EH (cell line): ENCODE measurements around the gene HIGD2A.
"Not testable (repeated sequence)": the region's sequence is repeated elsewhere in the genome, so short reads cannot be mapped to it uniquely, and the experiment has no call there.

ENCODE experiments used
- DNase-seq: peaks from one replicate; pipeline ENCODE4 v3.0.0-alpha.2; 2015; ENCODE audit warnings: low read depth

Gene HIGD2A

DNA sequence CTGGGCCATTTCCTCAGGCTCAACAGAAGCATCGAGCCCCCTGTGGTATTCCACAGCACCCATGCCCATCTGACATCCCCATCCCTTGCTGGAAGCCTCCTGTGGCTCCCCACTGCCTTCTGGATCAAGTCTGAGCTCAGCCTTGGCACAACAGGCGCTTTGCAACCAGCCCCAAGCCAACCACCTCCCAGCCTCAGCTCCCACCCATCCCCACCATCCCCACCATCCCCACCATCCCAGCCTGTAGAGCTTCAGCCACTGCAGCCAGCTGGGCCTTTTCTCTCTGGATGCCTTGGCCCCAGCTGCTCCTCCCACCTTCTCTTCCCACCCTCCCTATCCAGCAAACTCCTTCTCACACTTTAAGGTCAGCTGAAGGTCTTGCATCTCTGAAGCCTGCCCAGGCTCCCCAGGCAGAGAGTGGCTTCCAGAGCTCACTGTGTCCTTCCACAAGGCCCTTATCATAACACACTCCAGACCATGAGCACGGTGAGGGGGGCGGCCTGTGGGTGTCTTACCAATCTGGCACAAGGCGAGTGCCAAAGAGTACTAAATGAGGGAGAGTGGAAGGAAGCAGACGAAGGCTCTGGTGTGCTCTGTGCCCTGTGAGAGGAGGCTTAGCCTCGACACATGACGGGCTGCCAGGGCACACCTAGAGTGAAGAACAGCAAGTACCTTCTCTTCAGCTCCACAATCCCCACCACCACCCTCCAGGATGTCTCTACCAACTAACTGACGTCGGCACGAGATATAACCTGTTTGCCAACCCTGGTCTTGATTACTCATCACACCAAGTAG is 6.5 kb downstream of the HIGD2A start:
- DNase-seq = peak; percentile 29

DNA sequence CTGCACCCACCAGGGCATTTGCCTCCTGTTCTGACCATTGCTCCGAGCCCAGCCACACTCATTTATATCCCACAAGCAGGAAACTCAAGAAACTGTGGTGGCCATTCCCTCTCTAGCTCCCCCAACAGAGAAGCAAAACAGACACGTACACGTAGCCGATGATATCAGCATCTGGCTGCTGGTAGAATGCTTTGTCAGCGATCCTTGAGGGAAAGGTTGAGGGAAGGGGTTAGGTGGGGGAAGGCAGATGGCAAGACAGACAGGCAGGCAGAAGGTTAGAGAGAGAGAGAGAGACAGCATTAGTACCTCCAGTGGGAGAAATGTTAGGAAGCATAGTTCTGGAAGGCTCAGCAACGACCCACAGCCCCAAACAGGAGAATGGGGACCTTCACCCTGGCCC is 7.8 kb downstream of the HIGD2A start:
- no peak for DNase-seq

DNA sequence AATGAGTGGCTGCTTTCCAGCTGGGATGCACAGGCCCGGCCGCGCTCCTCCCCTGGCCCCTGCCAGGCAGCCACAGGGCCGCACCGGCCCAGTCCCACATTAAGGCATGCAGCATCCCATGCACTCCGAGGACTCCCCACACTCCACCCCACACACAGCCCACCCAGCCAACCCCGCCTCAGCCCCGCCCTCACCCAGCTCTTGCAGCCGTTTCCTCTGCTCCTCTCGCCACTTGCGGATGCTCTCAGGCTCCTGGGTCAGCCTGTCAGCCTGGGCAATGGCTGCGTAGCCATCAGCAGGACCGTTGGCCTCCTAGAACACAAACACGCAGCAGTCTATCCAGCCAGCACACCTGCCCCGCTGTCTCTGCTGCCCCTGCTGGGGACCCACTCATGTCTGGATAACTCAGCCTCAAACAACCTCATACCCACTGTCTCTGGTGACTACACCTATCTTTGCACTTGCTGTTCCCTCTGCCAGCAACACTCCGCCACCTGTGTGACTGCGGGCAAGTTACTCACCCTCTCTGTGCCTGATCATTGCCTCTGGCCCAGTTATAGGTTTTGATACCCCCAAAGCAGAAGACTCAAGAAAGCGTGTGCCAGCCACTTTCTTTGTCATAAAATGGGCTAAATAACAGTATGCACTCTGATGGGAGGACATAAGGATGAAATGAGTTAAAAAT is 9.3 kb downstream of the HIGD2A start:
- no peak for DNase-seq

DNA sequence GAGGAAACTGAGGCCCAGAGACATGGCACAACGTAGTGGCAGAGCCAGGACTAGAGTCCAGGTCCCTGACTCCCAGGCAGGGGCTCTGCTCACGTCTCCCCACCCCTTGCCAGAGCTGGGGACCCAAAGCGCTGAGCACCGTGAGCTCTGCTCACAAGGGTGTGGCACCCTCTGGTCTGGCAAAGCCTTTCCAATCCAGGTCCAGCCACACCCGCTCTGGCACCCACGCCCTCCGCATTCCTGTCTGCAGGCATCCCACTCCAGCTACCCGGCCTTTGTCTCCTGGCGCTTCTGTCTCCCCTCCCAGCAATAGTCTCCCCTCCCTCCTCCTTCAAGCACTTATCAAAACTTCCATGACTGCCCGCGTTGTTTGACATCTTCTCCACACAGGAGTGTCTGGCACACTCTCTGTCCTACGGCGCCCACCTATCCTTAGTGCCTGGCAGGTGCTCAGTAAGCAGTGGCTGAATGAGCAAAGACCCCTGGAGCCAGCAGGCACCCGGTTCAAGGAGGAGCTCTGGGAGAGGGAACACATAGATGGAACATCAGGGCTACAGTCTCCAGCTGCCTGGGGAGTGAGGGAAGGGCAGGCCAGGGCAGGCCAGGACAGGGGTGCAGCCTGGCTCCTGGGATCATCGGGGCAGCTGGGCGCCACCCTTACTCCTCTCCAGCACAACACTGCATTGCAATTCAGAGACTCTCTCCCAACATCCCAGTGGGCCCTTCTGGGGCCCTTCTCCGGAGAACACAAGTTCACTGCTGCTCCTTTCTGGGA is 12.0 kb downstream of the HIGD2A start:
- no peak for DNase-seq

DNA sequence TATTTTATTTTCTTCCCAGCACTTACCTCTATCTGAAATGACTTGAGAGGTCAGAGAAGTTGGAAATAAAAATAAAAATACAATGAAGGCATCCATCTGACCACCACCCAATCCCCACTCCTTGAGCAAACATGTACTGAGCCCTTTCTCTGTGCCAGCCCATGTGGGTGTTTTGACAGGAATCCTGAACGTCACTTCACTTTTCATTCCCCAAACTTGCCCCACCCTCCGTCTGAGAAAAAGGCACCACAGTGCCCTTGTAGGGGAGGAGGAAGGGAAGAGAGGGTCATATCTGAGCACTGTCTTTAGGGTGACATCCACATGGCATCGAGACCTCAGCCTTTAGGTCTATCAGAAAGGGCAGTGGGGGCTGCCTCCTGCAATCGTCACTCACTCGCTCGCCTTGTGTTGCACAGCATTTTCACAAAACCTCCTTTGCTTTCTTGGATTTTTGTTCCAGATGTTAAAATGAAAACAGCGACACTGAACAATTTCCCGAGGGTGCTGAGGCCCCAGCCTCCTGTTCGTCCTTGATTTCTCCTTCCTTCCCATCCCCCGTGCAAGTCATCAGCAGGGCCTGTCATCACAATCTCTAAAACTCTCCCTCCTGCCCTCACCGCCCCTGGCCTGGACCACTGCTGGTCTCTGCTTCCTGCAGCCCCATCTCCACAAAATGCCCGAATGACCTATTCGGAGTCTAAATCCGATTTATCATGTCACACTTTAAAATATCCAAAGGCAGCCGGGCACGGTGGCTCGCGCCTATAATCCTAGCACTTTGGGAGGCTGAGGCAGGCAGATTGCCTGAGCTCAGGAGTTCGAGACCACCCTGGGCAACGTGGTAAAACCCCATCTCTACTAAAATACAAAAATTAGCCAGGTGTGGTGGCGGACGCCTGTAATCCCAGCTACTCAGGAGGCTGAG is 13.0 kb downstream of the HIGD2A start:
- no peak for DNase-seq

DNA sequence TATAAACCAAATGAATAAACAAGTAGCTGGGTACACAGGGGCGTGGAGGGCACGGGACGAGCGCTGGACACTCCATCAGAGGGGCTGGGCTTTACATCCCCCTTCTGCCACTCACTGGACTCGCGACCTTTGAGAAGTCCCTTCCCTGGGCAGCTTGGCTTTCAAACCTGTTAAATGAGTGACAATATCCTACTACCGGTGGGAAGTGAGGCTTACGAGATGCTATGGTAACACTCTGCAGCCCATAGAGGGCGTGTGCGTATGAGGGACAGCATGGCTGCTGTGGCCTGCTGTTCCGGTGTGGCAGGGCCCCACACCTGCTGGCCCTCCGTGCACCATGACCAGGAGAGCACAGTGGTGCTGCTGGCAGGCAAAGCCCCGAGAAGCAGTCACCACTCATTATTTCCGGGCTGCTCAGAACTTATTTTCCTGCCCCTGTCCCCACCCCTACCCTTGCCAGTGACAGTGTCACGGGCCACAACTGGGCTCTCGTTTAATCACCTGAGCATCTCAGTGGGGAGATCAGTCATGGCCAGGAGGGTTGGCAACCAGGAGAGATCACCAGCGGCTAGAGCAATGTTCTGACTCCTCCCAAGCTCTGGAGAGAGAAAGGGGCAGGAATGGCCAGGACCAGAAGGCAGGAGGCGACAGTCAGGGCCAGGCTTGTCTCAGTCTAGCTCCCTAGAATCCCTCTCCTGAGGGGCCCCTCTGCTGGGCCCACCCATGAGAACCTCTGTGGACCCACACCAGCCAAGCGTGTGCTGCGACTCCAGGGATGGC is 17.3 kb downstream of the HIGD2A start:
- DNase-seq = no peak

DNA sequence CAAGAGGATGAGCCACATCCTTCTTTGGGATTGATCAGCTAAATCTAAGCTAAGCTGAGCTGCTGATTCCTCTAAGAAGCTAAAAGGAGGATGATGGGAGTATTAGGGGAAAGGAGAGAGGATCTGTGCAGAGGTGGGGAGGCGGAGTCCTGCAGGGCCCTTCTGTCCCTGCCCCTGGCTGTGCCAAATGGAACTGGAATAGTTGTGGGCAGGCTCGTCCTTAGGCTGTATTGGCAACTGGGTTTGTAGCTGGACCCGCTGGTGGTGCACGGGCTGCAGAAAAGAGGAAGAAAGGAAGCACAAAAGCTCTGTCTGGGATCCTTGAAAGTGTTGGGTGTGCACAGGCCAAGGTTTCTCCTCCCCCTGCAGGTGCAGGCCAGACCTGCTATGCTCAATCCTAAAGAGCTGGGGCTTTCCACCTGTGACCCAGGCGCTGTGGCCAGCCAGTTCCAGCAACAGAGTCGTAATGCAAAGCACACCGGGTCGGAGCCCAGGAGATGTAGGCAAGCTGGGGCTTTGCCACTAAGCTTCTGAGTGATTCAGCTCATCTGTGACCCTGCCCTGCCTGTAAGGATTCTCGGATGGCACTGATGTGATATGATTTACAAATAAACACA is 18.0 kb downstream of the HIGD2A start:
- DNase-seq = no peak

DNA sequence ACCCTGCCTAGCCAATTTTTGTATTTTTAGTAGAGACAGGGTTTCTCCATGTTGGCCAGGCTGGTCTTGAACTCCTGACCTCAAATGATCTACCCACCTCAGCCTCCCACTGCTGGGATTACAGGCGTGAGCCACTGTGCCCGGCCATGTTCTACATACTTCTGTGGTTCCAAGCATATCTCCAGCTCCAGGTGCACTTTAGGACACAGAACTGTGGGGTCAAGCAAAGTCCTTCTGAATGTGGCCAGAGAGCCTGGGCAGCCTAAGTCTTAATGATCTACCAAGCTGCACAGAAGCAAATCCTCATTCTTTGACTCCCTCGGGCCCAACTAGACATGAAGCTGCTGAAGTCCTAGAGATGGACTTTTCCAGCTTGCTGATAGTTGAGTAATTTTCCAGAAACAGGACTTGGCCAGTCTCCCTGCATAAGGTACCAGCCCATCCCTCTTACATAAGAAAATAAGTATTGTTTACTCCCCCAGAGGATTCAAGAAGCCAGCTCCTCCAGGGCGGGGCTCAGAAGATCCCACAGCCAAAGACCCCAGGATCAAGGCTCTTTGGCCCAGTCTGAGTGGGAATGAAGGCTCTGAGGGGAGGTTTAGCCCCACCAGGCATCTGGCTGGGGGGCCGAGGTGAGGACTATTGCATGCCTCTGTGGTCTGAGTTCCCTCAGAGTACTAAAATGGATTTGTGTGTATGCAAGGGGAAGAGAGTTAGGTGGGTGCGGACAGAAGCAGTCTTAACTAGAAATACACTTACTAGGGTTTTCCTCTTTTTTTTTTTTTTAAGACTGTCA is 19.1 kb downstream of the HIGD2A start:
- no peak for DNase-seq

DNA sequence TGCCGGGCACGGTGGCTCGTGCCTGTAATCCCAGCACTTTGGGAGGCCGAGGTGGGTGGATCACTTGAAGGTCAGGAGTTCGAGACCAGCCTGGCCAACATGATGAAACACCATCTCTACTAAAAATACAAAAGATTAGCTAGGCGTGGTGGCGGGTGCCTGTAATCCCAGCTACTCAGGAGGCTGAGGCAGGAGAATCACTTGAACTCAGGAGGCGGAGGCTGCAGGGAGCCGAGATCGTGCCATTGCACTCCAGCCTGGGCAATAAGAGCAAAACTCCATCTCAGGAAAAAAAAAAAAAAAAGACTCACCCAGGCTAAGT is 19.7 kb downstream of the HIGD2A start:
- DNase-seq = not testable (repeated sequence)

DNA sequence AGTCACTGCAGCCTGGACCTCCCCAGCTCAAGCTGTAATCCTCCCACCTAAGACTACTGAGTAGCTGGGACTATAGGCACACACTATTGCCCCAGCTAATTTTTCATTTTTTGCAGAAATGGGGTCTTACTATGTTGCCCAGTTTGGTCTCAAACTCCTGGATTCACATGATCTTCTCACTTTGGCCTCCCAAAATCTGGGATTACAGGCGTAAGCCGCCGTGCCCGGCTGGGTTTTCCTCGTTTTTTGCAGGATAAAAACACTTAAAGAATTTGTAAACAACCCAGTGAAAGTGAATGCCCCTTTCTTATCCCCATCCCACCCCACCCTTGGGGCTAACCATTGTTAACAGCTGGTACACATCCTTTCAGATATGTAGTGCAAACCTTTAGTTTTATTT is 20.0 kb downstream of the HIGD2A start:
- DNase-seq = no peak

DNA sequence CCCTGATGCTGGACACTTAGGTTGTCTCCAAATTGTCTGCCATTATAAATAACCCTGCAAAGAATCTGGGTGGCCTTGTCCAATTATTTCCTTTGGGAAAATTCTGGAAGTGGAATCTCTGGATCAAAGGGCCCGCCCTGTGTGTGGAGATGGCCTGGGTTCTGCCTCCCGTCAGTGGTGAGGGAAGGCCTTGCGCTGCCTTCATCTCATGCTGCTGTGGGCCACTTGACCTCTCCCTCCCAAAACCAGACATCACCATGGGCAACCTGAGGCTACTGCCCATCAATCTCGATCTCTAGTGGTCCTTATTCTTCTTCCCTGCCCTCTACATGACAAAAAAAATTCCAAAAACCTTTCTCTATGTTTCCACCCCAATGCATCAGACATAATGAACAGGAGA is 21.2 kb downstream of the HIGD2A start:
- no peak for DNase-seq

DNA sequence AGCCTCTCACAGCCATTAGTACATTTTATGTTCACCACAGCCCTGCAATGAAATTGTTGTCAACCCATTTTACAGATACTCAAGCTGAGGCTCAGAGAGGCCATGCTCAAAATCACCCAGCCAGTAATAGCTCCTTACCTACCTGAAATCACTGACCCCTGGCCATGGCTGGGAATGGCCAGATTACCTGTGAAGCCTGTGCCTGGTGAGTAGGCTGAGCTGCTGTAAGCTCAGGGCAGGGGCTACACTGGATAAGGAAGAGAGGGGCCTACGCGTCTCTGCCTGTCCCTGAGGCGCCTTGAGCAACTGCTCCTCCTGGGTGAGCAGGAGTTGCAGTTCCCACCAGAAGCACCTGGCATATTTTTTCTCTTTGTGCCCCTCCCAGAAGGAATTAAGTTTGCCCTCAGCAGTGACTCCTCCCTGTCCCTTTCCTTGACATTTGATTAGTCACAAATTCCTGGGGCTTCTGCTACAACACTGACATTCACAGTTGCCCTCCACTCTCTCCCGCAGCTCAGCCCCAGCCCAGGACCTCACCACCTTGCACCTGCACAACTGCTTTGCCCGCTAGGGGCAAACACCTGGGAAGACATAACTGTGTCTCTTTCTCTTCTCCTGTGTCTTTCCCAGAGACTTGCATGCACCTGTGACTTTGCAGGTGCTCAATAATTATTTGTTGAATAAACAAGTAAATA is 22.1 kb downstream of the HIGD2A start:
- no peak for DNase-seq

DNA sequence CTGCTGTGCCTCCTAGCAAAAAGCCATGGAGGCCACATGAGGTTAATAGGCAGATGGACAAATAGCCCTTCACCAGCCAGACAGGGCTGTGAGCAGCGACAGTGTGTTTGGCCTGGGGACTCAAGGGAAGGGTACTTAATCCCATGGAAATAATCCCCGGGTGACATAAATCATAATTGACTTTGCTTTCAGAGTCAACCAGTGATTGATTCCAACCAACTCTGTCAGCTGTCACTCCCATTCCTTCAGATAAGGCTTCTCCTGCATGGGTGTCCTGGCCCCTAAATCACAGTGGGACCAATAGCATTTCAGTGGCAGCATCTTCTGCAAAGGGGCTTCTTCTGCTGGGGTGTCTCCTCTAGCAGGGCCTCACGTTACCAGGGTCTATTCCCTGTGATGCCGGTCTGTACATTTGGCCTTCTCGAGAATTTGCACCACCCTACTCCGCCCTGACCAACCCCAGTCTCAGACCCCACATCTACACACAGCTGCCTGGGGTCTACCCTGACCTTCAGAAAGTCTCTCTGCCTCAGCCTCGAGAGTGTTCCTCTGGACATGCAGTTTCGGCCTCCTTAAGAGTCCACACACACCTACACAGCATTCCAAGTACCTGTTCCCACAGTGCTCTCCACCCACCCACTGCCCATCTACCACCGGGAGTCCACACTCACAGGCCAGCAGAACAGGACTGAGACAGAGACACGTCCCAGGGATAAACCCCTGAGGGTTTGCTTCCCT is 24.1 kb downstream of the HIGD2A start:
- DNase-seq = no peak

DNA sequence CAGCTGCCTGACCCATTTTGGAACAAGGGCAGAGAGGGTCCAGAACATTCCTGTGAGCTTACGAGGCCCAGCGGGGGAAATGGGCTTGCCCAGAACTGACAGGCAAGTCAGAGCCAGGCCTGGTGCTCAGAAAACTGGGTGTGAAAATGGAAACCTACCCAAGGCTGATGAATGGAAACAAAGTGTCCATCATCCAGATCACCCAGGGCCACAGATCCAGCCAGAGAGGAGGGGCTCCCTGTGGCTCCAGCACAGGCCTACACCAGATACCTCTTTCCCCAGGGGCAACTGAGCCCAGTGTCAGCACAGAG is 24.7 kb downstream of the HIGD2A start:
- DNase-seq = peak; percentile 84

DNA sequence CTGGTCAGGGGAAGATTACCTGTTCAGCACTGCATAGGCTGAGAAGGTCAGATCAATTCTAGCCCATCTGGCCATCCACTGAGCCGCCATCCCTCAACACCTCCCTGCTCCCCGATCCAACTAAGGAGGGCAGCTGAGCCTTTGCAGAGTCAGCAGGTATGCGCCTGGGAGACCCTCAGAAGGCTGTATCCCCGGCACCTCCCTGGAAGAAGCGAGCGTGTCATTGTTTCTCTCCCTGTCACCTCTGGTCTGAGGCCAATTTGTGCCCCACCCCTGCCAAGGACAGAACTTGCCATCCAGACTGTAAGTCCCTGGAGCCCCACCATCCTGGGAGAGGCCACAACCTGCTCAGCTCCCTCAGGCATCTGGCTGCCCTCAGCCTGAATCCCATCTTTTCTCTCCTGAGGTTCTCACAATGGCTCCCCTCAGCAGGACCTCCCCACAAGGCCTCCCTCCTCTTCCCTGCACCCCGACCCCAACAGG is 25.2 kb downstream of the HIGD2A start:
- DNase-seq = no peak

DNA sequence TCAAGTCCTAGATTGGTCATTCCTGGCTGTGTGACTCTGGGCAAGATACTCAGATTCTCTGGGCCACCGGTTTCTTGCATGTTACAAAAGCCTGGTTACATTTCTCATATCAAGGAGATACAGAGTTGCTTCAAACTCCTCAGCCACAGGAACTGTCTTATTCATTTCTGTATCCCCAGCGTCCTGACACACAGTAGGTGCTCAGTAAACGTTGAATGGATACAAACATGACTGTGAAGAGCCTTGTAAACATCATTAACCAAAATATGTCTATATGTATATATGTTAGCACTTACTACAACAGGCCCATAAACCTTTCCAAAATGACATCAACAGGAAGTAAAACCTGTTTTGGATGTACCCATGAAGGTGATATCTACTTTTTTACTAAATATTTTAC is 26.2 kb downstream of the HIGD2A start:
- DNase-seq = no peak

DNA sequence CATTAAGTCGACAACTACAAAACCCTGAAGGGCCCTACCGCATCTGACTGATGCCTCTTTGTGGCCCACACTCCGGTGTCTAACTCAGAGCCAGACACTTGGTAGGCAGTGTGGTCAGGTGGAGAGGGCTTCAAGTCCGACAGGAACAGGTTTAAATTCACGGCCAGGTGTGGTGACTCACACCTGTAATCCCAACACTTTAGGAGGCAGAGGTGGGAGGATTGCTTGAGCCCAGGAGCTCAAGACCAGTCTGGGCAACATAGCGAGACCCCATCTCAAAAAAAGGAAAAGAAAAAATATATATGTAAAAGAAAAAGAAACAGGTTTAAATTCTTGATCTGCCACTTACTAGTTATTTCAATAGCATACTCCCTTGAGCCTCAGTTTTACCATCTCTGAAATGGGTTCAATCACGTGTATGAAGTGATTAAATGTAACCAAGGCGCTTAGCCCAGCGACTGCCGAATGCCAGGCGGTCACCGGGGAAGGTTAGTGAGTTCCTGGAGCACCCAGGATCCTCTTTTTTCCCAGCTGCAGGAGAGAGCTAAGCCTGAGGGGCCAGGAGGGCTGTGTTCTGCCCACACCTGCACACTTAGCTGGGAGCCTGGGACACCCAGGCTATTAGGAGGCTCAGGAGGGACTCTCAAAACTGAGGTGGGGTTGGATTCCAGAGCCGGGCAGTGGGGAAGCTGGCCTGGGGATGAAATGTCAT is 26.8 kb downstream of the HIGD2A start:
- no peak for DNase-seq
